Ovary (tissue), 3 donors: ENCODE results near the gene PGF.

Experiments
- CTCF ChIP-seq, 3 donors: fragments of 450-650 bp in 2 of 3; fragments of 200-600 bp in 1 of 3; IDR thresholded peaks; one replicate each; pipeline versions ENCODE4 v1.5.1 to v1.8.0; 2016 to 2022; ENCODE audit warnings: antibody characterized with exemption in 3 of 3, mild to moderate bottlenecking in 1 of 3
- EP300 ChIP-seq: sonication (generic); formaldehyde crosslinking; IDR thresholded peaks from one replicate; pipeline ENCODE4 v1.6.1; 2017; ENCODE audit warnings: antibody characterized with exemption
- POLR2A ChIP-seq: fragments of 450-650 bp; IDR thresholded peaks from one replicate; pipeline ENCODE4 v1.6.1; 2017; ENCODE audit warnings: antibody characterized with exemption, mild to moderate bottlenecking, moderate library complexity
- donor health status: DM: no; HTN: no; CAD: no.

GRCh38 chr14:74949191-74949601 is 6.2 kb downstream of the PGF start:
- TF ChIP-seq CTCF (IDR thresholded peaks at IDR 0.05) (no peak), POLR2A (no peak), EP300 (no peak)
